HG02571 (cell line): ENCODE data around the gene PCDH18.

Experiments
- ATAC-seq: cut with Tn5 transposase; IDR thresholded peaks from one replicate; pipeline ENCODE4 v1.9.1; 2021; ENCODE audit warnings: mild to moderate bottlenecking, moderate library complexity; ENCODE audit not compliant: unreplicated experiment

Gene PCDH18

GRCh38 chr4:137474711-137475301 lies 57.5 kb downstream of the PCDH18 start:
- no peak for ATAC-seq

DNA sequence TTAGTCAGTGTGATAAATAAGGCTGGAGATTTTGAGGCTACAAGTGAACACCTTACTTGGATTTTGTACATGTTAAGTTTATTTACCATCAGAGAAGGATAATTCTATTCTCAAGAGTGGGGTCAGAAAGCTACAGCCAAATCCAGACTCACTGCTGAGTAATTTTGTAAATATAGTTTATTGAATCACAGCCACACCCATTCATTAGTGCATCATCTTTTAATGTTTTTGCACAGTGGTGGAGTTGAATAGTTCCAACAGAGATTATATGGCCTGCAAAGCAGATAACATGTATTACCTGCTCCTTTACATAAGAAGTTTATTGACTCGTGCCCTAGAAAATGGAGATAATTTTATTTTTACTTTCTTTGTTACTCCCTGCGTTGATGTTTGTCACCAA lies 60.4 kb downstream of the PCDH18 start:
- ATAC-seq, result no peak

- ATAC-seq, result no peak
Measured at GRCh38 chr4:137471461-137471860, 60.8 kb downstream of the PCDH18 start.

DNA sequence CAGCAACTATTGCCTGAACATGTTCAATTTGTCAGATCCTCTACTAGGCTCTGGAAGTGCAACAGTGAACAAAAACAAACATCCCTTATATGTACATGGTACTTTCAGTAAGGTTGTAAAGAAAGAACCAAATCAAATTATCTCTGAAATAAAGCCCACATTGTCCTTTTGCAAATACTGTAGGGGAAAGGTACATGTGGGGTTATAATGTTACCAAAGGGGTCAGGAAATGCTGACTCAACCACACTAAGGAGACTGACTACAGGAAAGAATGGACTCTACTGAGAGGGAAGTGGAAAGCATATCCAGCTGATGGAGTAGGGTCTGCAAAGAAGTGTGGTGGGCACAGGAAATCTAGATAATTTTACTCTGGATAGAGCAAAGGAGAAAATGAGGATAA lies 61.5 kb downstream of the PCDH18 start:
- no peak for ATAC-seq
